GM19328 (cell line): ENCODE measurements around the gene DPM1.

Experiments
- ATAC-seq: cut with Tn5 transposase; IDR thresholded peaks from one replicate; pipeline ENCODE4 v1.9.1; 2021; ENCODE audit warnings: mild to moderate bottlenecking, moderate library complexity; ENCODE audit not compliant: unreplicated experiment

Gene DPM1

DNA sequence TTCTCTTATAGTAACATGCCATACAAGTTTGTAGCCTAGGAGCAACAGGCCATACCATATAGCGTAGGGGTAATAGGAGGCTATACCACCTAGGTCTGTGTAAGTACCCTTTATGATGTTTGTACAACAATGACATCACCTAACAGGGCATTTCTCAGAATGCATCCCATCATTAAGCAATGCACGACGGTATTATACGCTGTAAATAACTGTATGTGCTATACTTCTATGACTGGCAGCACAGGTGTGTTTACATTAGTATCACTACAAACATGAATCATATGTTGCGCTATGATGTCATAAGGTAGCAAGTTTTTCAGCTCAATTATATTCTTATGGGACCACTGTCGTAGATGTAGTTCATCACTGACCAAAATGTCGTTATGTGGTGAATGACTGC lies 58.1 kb downstream of the DPM1 start:
- ATAC-seq = no peak

DNA sequence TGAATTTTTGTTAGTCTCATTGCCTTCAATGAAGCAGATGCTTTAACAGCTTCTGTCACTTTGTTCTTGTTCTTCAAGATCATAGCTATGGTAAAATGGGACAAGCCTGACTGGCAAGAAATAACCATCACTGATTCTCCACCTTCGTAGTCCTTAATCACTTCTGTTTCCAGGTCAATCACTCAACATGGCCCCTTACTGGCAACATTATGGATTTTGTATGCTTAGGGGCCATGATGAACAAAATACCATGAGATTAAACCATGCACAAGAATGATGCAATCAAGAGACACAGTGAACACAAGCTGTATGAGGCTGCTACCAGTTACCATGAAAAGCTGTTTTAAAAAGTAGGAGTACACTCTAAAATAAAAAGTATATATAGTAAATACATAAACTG lies 59.9 kb downstream of the DPM1 start:
- ATAC-seq = no peak

DNA sequence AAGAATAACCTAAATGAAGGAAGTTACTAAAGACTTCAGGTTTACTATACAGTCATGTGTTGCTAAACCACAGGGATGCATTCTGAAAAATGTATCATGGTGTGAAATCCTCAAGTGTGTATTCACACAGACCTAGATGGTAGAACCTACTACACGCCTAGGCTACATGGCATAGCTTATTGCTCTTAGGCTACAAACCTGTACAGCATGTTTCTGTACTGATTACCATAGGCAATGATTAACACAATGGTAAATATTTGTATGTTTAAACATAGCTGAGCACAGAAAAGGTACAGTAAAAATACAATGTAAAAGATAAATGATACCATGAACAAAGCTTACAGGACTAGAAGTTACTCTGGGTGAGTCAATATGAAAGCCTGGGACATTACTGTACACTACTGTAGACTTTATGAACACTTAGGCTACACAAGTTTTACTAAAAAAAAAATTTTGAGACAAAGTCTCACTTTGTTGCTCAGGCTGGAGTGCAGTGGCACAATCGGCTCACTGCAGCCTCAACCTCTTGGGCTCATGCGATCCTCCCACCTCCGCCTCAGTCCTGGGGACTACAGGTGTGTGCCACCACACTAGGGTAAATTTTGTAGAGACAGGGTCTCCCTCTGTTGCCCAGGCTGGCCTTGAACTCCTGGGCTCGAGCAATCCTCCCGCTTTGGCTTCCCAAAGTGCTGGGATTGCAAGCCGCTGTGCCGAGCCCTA lies 63.1 kb downstream of the DPM1 start:
- no peak for ATAC-seq

DNA sequence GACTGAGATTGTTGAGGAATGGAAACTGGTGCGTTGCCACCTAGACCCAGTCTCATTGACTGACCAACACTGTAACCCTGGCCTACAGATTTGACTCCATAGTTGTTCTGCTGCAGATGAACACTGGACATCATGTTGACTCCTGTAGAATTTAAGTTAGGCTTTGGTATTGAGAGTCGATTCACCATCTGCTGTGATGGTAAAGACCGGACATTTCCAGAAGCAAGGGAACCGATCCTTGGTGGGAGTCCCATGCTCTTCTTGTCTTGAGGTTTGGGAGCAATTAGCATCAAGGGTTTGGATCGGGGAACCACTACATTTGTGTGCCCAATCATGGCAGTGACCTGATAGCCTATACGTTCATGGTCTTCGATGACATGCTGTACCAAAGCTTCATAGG lies 64.7 kb downstream of the DPM1 start:
- no peak for ATAC-seq

DNA sequence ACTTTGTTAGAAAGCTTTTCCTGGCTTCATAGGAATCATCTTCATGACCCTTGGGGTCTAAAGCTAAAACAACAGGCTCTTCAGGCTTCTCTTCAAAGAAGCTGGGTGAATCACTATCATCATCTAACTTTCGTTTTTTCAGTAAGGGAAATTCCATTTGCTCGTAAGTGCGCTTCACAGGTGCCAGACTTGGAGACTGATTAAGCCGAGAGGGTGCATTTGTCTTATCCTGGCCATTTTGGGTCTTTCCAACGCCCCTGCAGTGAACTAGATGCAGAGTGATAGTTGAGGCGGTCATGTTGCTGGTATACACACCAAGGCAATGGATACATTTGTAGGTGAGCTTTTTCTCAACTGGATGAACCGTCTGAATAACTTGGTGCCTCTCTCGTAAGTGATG lies 65.9 kb downstream of the DPM1 start:
- ATAC-seq = no peak

DNA sequence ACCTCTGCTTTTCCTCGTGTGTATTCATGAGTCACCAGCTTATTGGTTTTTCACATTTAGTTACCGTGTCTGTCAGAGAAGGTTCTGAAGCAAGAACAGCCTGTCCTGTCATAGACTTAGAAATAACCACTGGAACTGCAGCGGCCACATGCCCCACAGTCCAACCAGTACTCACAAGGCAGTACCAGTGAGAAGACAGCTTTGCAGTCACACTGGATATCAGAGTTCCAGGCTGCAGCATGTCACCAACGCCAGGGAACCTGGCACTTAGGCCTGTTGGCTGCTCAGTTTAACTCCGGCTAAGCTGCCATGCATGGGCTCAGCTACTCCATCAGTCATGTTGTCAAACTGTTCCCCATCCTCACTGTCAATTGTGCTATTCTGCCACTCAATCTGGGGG lies 67.2 kb downstream of the DPM1 start:
- no peak for ATAC-seq

DNA sequence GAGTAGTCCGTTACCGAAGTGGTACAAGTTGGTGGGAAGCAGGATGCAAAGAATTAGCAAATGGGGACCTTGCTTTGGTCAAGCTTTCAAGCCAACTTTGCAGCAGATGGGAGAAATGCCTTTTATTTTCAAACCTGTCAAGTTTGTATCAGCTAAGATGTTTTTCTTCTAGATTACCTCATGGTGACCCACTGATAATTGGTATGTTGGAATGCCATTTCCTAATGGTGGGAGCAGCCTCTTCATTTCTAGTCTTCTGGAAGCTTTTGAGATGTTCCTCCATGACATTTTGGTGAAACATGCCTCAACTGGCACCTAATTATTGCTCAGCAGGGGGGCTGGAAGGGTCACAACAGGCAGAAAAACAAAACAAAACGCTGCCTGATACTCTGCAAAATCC lies 70.8 kb downstream of the DPM1 start:
- ATAC-seq = no peak

DNA sequence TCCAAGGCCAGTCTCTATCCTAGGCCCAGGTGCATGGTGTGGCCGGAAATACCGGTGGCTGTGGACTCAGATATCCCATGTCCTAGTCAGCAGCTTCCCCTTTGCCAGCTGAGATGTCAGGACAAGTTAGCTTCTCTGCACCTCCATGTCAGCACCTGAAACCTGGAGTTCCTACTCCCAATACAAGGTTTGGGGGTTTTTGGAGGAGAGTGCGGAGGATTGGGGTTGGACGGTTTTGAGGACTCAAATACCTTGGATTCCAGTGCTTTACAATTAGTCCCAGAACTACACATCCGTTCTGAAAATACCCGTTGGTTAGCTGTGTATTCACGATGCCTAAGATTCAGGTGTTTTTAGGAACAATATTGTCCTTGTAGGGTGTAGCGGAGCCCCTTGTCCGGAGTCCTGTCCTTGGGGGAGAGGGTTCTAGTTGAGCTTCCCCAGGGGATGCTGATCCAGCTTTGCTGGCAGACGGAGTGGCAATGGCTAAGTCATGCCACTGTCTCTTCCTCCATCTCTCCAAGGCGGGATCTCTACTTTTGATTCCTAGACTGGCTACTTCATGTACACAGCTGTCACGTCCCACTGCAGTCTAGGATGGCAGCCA lies 72.0 kb downstream of the DPM1 start:
- ATAC-seq = no peak

DNA sequence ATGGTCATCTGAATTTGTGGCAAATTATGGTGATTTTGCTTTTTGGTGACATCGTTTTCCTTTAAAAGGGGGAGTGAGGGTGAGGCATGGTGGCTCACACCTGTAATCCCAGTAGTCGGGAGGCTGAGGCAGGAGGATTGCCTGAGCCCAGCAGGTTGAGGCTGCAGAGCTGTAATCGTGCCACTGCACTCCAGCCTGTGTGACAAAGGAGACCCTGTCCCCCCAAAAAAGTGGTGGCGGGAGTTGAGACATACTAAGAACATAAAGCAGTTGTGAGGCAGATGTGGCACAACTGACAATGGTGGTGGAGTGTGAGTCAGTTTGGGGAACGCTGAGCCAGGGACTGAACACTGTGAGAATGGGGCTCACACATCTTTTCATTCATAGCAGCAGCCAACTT lies 72.6 kb downstream of the DPM1 start:
- no peak for ATAC-seq

DNA sequence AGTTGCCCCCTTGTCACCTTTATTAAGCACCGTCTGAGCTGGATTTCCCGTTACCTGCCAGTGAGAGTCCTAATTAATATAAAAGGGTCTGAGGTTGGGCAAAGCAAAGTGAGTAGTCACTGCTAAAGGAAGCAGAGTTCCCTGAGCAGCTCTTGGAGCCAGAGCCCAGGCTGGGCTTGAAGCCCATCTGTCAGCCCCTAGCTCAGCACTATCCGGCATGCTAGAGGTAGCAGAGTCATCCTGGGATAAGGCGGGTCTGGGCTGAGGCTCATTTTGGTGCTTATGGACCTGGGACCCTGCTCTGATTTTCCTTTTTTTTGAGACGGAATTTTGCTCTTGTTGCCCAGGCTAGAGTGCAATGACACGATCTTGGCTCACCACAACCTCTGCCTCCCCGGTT lies 73.3 kb downstream of the DPM1 start:
- ATAC-seq = no peak
